H1 (cell line): ENCODE measurements around the gene HOXB6. TPM values are rescaled to one million over a fixed set of nuclear protein-coding genes. Genes with fewer than 3 reads are reported as not detected.

Experiments
- CTCF ChIA-PET: fragments of 300-600 bp; sonication (Branson Sonifier 250); formaldehyde crosslinking; loops from one replicate; lab custom pipeline; 2021; ENCODE audit not compliant: partially characterized antibody; lab: Charles Lee
- POLR2A ChIA-PET: fragments of 300-600 bp; sonication (Branson Sonifier 250); formaldehyde crosslinking; loops from one replicate; lab custom pipeline; 2021; ENCODE audit warnings: inconsistent platforms; ENCODE audit not compliant: partially characterized antibody; lab: Charles Lee
- DNase-seq, 2 experiments: peaks; one replicate each; pipeline versions ENCODE4 v3.0.0 to v3.0.0-alpha.2; 2010 to 2022; ENCODE audit warnings: low spot score in 2 of 2, low read depth in 1 of 2, mixed read lengths in 1 of 2
- FAIRE-seq: peaks from 2 replicates; lab custom pipeline; 2011; peaks lifted over from hg19 to GRCh38; lab: Jason Lieb, UNC
- H2AFZ ChIP-seq: 2 replicates; pipeline ENCODE4 v1.8.1; 2012; ENCODE audit warnings: low read length, inconsistent platforms
- H2AK5ac ChIP-seq: 2 replicates; pipeline ENCODE4 v1.6.1; 2013; ENCODE audit warnings: low read depth, low read length
- H2BK120ac ChIP-seq: replicated peaks from 2 replicates; pipeline ENCODE3; 2013; ENCODE audit warnings: low read depth, low read length, inconsistent platforms
- H2BK12ac ChIP-seq: 2 replicates; pipeline ENCODE4 v1.6.1; 2013; ENCODE audit warnings: low read depth, low read length
- H2BK15ac ChIP-seq: 2 replicates; pipeline ENCODE4 v1.6.1; 2013; ENCODE audit warnings: low read length
- H2BK20ac ChIP-seq: 2 replicates; pipeline ENCODE4 v1.6.1; 2013; ENCODE audit warnings: low read length
- H2BK5ac ChIP-seq: 2 replicates; pipeline ENCODE4 v1.6.1; 2013; ENCODE audit warnings: low read depth, low read length
- H3K14ac ChIP-seq: 2 replicates; pipeline ENCODE4 v1.6.1; 2013; ENCODE audit warnings: inconsistent platforms; ENCODE audit not compliant: insufficient read length
- H3K18ac ChIP-seq: 2 replicates; pipeline ENCODE4 v1.6.1; 2013; ENCODE audit warnings: low read length; ENCODE audit errors: extremely low read depth
- H3K23ac ChIP-seq: 2 replicates; pipeline ENCODE4 v1.6.1; 2013; ENCODE audit warnings: inconsistent platforms; ENCODE audit not compliant: insufficient read length
- H3K23me2 ChIP-seq: 2 replicates; pipeline ENCODE4 v1.6.1; 2013; ENCODE audit warnings: low read depth, low read length
- H3K27ac ChIP-seq: 2 replicates; pipeline ENCODE4 v1.6.1; 2011; ENCODE audit warnings: low read depth, low read length, inconsistent platforms
- H3K27me3 ChIP-seq, 4 experiments: replicated peaks in 1 of 4; 1 replicate in 1 of 4; 2 replicates in 3 of 4; pipeline versions ENCODE4 v1.6.1 to v1.8.1; 2011 to 2013; ENCODE audit warnings: low read length in 3 of 4, mild to moderate bottlenecking in 3 of 4, inconsistent platforms in 2 of 4, mixed read lengths in 2 of 4, moderate library complexity in 1 of 4; ENCODE audit not compliant: control insufficient read depth in 3 of 4, insufficient read depth in 3 of 4; ENCODE audit errors: extremely low read depth in 1 of 4
- H3K36me3 ChIP-seq, 4 experiments: 2 replicates each; pipeline versions ENCODE4 v1.6.1 to v1.8.1; 2011 to 2013; ENCODE audit warnings: mild to moderate bottlenecking in 4 of 4, low read length in 3 of 4, moderate library complexity in 2 of 4, control low read depth in 1 of 4, inconsistent platforms in 1 of 4; ENCODE audit not compliant: insufficient read depth in 4 of 4, control insufficient read depth in 2 of 4
- H3K4ac ChIP-seq: replicated peaks from 2 replicates; pipeline ENCODE3; 2013; ENCODE audit warnings: low read length, low read depth, mixed read lengths, inconsistent platforms; ENCODE audit not compliant: insufficient read length
- H3K4me1 ChIP-seq, 4 experiments: replicated peaks in 1 of 4; 1 replicate in 1 of 4; 2 replicates in 3 of 4; pipeline versions ENCODE4 v1.6.1 to v1.8.1; 2011 to 2013; ENCODE audit warnings: low read length in 3 of 4, inconsistent platforms in 2 of 4, mixed read lengths in 1 of 4; ENCODE audit not compliant: insufficient read depth in 4 of 4, control insufficient read depth in 3 of 4
- H3K4me2 ChIP-seq, 2 experiments: 2 replicates each; pipeline versions ENCODE4 v1.6.1 to v1.8.1; 2011 to 2013; ENCODE audit warnings: low read depth in 2 of 2, low read length in 2 of 2, control low read depth in 1 of 2, inconsistent platforms in 1 of 2, mild to moderate bottlenecking in 1 of 2; ENCODE audit not compliant: insufficient read depth in 1 of 2
- H3K4me3 ChIP-seq, 4 experiments: fragments of 200-600, 300-600 bp in 1 of 4; sonication (generic), shearing (Covaris generic), sonication (Bioruptor Twin) in 1 of 4; 2 replicates each; pipeline versions ENCODE4 v1.5.1 to v1.8.1; 2011 to 2016; ENCODE audit warnings: low read length in 4 of 4, low read depth in 3 of 4, control low read depth in 2 of 4, inconsistent platforms in 2 of 4, mild to moderate bottlenecking in 2 of 4, mixed read lengths in 1 of 4, moderate library complexity in 1 of 4; ENCODE audit not compliant: insufficient read depth in 2 of 4; ENCODE audit errors: extremely low read depth in 1 of 4
- H3K56ac ChIP-seq: replicated peaks from 2 replicates; pipeline ENCODE3; 2013; ENCODE audit warnings: low read depth, mild to moderate bottlenecking, mixed read lengths, low read length, inconsistent platforms; ENCODE audit not compliant: insufficient read length
- H3K79me1 ChIP-seq: 2 replicates; pipeline ENCODE4 v1.6.1; 2013; ENCODE audit warnings: low read depth, low read length, control low read depth
- H3K79me2 ChIP-seq, 2 experiments: 2 replicates each; pipeline versions ENCODE4 v1.6.1 to v1.8.1; 2012 to 2013; ENCODE audit warnings: low read length in 2 of 2, mild to moderate bottlenecking in 2 of 2, inconsistent platforms in 1 of 2; ENCODE audit not compliant: insufficient read depth in 2 of 2, control insufficient read depth in 1 of 2
- H3K9ac ChIP-seq, 4 experiments: replicated peaks in 1 of 4; 1 replicate in 1 of 4; 2 replicates in 3 of 4; pipeline versions ENCODE4 v1.6.1 to v1.8.1; 2011 to 2013; ENCODE audit warnings: low read depth in 3 of 4, low read length in 3 of 4, control low read depth in 2 of 4, mild to moderate bottlenecking in 2 of 4, moderate library complexity in 2 of 4, inconsistent platforms in 1 of 4; ENCODE audit errors: extremely low read depth in 1 of 4
- H3K9me3 ChIP-seq, 2 experiments: 2 replicates each; pipeline versions ENCODE4 v1.6.1 to v1.8.1; 2012 to 2013; ENCODE audit warnings: mild to moderate bottlenecking in 2 of 2, moderate library complexity in 2 of 2, control low read depth in 1 of 2, inconsistent platforms in 1 of 2, low read depth in 1 of 2, low read length in 1 of 2, mixed read lengths in 1 of 2; ENCODE audit not compliant: insufficient read depth in 2 of 2
- H4K20me1 ChIP-seq, 2 experiments: replicated peaks in 1 of 2; 2 replicates each; pipeline versions ENCODE3 to v1.8.1; 2011 to 2013; ENCODE audit warnings: inconsistent platforms in 2 of 2, low read length in 2 of 2, mild to moderate bottlenecking in 1 of 2; ENCODE audit not compliant: insufficient read depth in 2 of 2, control insufficient read depth in 1 of 2
- H4K5ac ChIP-seq: 2 replicates; pipeline ENCODE4 v1.6.1; 2013; ENCODE audit warnings: low read length, low read depth, mixed read lengths, inconsistent platforms; ENCODE audit not compliant: insufficient read length
- H4K8ac ChIP-seq: 2 replicates; pipeline ENCODE4 v1.8.0; 2013; ENCODE audit warnings: mild to moderate bottlenecking, moderate library complexity, low read length, inconsistent platforms; ENCODE audit not compliant: insufficient read depth; ENCODE audit errors: extremely low read depth
- H4K91ac ChIP-seq: replicated peaks from 2 replicates; pipeline ENCODE3; 2013; ENCODE audit warnings: low read length, mixed read lengths, inconsistent platforms; ENCODE audit not compliant: insufficient read length
- CHD1 ChIP-seq: IDR thresholded peaks from 2 replicates; pipeline ENCODE4 v1.6.1; 2012; ENCODE audit warnings: low read depth, low read length, improper control_type of control experiment
- EZH2 ChIP-seq: fragments of 200-600 bp; sonication (generic); IDR thresholded peaks from 2 replicates; pipeline ENCODE4 v1.7.1; 2012; ENCODE audit warnings: low read depth, mild to moderate bottlenecking, moderate library complexity, low read length, inconsistent platforms; ENCODE audit not compliant: severe bottlenecking
- SUZ12 ChIP-seq: fragments of 200-600 bp; sonication (generic); IDR thresholded peaks from 2 replicates; pipeline ENCODE4 v1.6.1; 2012; ENCODE audit warnings: mild to moderate bottlenecking, inconsistent platforms, low read length, moderate library complexity, mixed read lengths
- WGBS, 2 experiments: shearing (Covaris generic) in 1 of 2; methylation state at CpG; one replicate each; pipeline versions ENCODE4 v1.1.6 to v1.1.7; 2013 to 2015; ENCODE audit warnings: low lambda C conversion rate in 2 of 2, mixed read lengths in 2 of 2, inconsistent platforms in 1 of 2, low coverage in 1 of 2, missing lambda C conversion rate in 1 of 2; ENCODE audit not compliant: insufficient replicate concordance in 2 of 2, insufficient coverage in 1 of 2, insufficient read length in 1 of 2; ENCODE audit errors: extremely low coverage in 1 of 2, missing lambda C conversion rate in 1 of 2; 5-methylcytosine and 5-hydroxymethylcytosine counted together
- polyA plus RNA-seq, 7 experiments: library from polyadenylated mRNA; depleted of rRNA in 3 of 7; stranded (reverse) in 5 of 7; unstranded in 2 of 7; fragments of >200 nt in 5 of 7; fragments of 200-250 nt in 2 of 7; gene quantifications; 1 replicate in 5 of 7; 2 replicates in 1 of 7; 4 replicates in 1 of 7; pipeline versions ENCODE4 v1.2.1 to v1.2.3, GENCODE V29; 2011 to 2013; ENCODE audit warnings: missing spikeins in 2 of 7, mixed read lengths in 2 of 7
- total RNA-seq: library from RNA; stranded (reverse); fragmentation: NEBNext Ultra II Directional; extraction: Animal tissue kit (Norgen Biotek cat#: 25700); gene quantifications from 2 replicates; pipeline ENCODE4 v1.2.1, GENCODE V29; 2021

HOXB6 gene
- total and polyA plus RNA-seq, 2 of the 8 experiments (the other 6 are each of a cell fraction or from before 2014, with no cell fraction given), result not detected

GRCh38 chr17:48628649-48629410 lies 24.0 kb upstream of the HOXB6 start:
- no peak overlapping the region for H3K14ac ChIP-seq
- peaks cover 2% of the 10 kb centered on the region; the same call in 1 of the 2 replicates for H3K23me2 ChIP-seq
- no peak overlapping the region for H2BK120ac ChIP-seq
- no peak overlapping the region for H2BK5ac ChIP-seq
- H3K27me3 ChIP-seq, result peaks cover 98 to 100% (median 100%) of the 10 kb centered on the region in 4 experiments
- H4K5ac ChIP-seq, result no peak overlapping the region
- H2AK5ac ChIP-seq, result peak overlapping the region; percentile 56; the same call in 1 of the 2 replicates
- H2BK12ac ChIP-seq, result no peak overlapping the region
- H3K4me2 ChIP-seq, result no peak overlapping the region
- no peak overlapping the region; the same call in 1 of the 2 replicates for H4K8ac ChIP-seq
- TF ChIP-seq CHD1, result no peak
- TF ChIP-seq SUZ12, result peak; percentile 71
- TF ChIP-seq EZH2, result peak; percentile 82
- CTCF ChIA-PET, result interaction anchor here (1.0 to 4.6 kb wide), 8 partner anchors 8 to 382 kb away, joined by 3 to 30 read pairs (median 4); partner anchors contain the start of genes HOXB3, HOXB5 and HOXB8
- H3K9ac ChIP-seq, result no peak overlapping the region
- no peak overlapping the region for H3K27ac ChIP-seq
- H3K79me2 ChIP-seq, result no peaks in the 10 kb centered on the region
- H3K18ac ChIP-seq, result no peak overlapping the region
- H2BK15ac ChIP-seq, result no peak overlapping the region
- POLR2A ChIA-PET, result no interaction called here
- no peaks in the 10 kb centered on the region for H3K79me1 ChIP-seq
- no peaks in the 10 kb centered on the region for H3K9me3 ChIP-seq
- H4K20me1 ChIP-seq, result peaks cover 35 to 36% of the 10 kb centered on the region in 2 experiments
- no peak overlapping the region for H3K4me3 ChIP-seq
- no peak overlapping the region for H4K91ac ChIP-seq
- DNase-seq, result no peak
- no peak for FAIRE-seq
- H3K23ac ChIP-seq, result no peak overlapping the region
- peaks cover 0 to 16% (median 5%) of the 10 kb centered on the region in 4 experiments; a peak in 5 of 7 replicates for H3K4me1 ChIP-seq
- no peak overlapping the region for H2BK20ac ChIP-seq
- WGBS, 2 experiments, result 42% methylated on average over 5 of the region's 5 CpGs; no CpG with 5 or more reads in 1 of the 2 experiments
- no peak overlapping the region for H3K56ac ChIP-seq
- H3K36me3 ChIP-seq, result peaks cover 0 to under 1% (median 0%) of the 10 kb centered on the region in 4 experiments; a peak in 1 of 8 replicates
- H2AFZ ChIP-seq, result no peak overlapping the region
- no peak overlapping the region for H3K4ac ChIP-seq
